GM19463 (cell line): ENCODE data around the gene TMEM120A.

ENCODE experiments used
- ATAC-seq: cut with Tn5 transposase; IDR thresholded peaks from one replicate; pipeline ENCODE4 v1.9.1; 2021; ENCODE audit warnings: mild to moderate bottlenecking, moderate library complexity; ENCODE audit not compliant: unreplicated experiment

TMEM120A gene

GRCh38 chr7:75995996-75996395 is 1.6 kb upstream of the TMEM120A start:
- ATAC-seq, result no peak

GRCh38 chr7:75995052-75995471 is 667 bp upstream of the TMEM120A start:
- no peak for ATAC-seq

GRCh38 chr7:75993689-75994387 is 557 bp downstream of the TMEM120A start:
- peak; percentile 6 for ATAC-seq

- no peak for ATAC-seq
Observed at GRCh38 chr7:75992083-75992755, 2.2 kb downstream of the TMEM120A start.

- no peak for ATAC-seq
Observed at GRCh38 chr7:75991531-75992082, 2.8 kb downstream of the TMEM120A start.

- no peak for ATAC-seq
Observed at GRCh38 chr7:75989500-75990388, 4.7 kb downstream of the TMEM120A start.

- ATAC-seq, result no peak
Observed at GRCh38 chr7:75988568-75989499, 5.6 kb downstream of the TMEM120A start.

- no peak for ATAC-seq
Observed at GRCh38 chr7:75987805-75988567, 6.4 kb downstream of the TMEM120A start.

GRCh38 chr7:75987026-75987804 is 7.2 kb downstream of the TMEM120A start:
- ATAC-seq, result no peak

- no peak for ATAC-seq
Observed at GRCh38 chr7:75986147-75986781, 8.1 kb downstream of the TMEM120A start.

- ATAC-seq, result no peak
Observed at GRCh38 chr7:75985518-75986146, 8.8 kb downstream of the TMEM120A start.

GRCh38 chr7:75985009-75985517 is 9.3 kb downstream of the TMEM120A start:
- no peak for ATAC-seq

- ATAC-seq, result no peak
Observed at GRCh38 chr7:75984130-75985008, 10.0 kb downstream of the TMEM120A start.

- ATAC-seq, result no peak
Observed at GRCh38 chr7:75983471-75984129, 10.8 kb downstream of the TMEM120A start.

- no peak for ATAC-seq
Observed at GRCh38 chr7:75982306-75983064, 11.9 kb downstream of the TMEM120A start.
